Measurements from ENCODE around the gene ZNF804B. TPM values are rescaled to one million over a fixed set of nuclear protein-coding genes. Genes with fewer than 3 reads are reported as not detected.

The ZNF804B gene
- total and polyA plus RNA-seq, 2 of the 4 experiments (the other 2 are of a cell fraction): not detected

DNA sequence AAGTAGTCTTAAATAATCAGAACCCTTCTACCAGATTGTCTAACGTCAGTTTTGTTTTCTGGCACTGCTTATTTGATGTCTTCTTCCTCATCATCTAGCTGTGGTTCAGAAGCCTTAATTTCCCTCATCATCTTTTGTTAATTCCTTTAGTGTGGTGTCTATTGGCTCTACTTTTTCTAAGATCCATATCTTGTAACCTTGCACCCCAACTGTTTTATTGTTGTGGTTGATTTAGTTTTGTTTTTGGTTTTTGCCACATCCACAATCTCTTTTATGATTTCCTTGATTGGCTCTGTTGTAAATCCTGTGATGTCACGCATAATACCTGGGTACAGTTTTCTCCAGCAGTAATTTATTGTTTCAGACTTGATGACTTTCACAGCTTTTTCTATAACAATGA lies 499.6 kb downstream of the ZNF804B start:
- WGBS, 2 experiments (ENCODE audit: extremely low coverage in 2 of 2, insufficient read length in 1 of 2): no CpG with 5 or more reads among the region's 2 CpGs
- H4K8ac ChIP-seq (ENCODE audit: low read depth in 2 of 2, low read length in 2 of 2): no peak overlapping the region
- in situ Hi-C loops (cut with MboI; ENCODE audit: low sequenced_read_pairs) (no loop called here), intact Hi-C loops (cut with micrococcal nuclease) (no loop called here), dilution Hi-C loops (cut with HindIII; ENCODE audit: low sequenced_read_pairs, unreplicated experiment) (no loop called here)
- H2AK9ac ChIP-seq (replicated peaks; ENCODE audit: low read depth, low read length, poor library complexity): no peak overlapping the region
- no peak overlapping the region for H2AFZ ChIP-seq (replicated peaks; ENCODE audit: low read length, poor library complexity)
- H3K27me3 ChIP-seq (ENCODE audit: control insufficient read depth, insufficient read depth, low read length): no peaks in the 10 kb centered on the region
- H3K14ac ChIP-seq (replicated peaks; ENCODE audit: low read depth, low read length): no peak overlapping the region
- no peaks in the 10 kb centered on the region for H3K9me1 ChIP-seq (ENCODE audit: insufficient read depth, low read length)
- peaks cover 1% of the 10 kb centered on the region; the same call in 1 of the 2 replicates for H3K9me3 ChIP-seq (ENCODE audit: control insufficient read depth, insufficient read depth, low read length)
- H2BK20ac ChIP-seq (ENCODE audit: low read depth, low read length): no peak overlapping the region
- no peaks in the 10 kb centered on the region for H4K20me1 ChIP-seq (ENCODE audit: insufficient read depth, low read length)
- no peak overlapping the region for H3K4me3 ChIP-seq (ENCODE audit: insufficient read depth, low read depth, low read length)
- H3K4ac ChIP-seq (ENCODE audit: low read depth, low read length): no peak overlapping the region
- no peak overlapping the region for H2BK15ac ChIP-seq (ENCODE audit: low read depth, low read length)
- no peak overlapping the region for H2BK5ac ChIP-seq (ENCODE audit: low read depth, low read length, poor library complexity, severe bottlenecking)
- H3K27ac ChIP-seq (ENCODE audit: insufficient read depth, low read length): no peak overlapping the region
- no peak for DNase-seq
- TF ChIP-seq, protein P1, sequence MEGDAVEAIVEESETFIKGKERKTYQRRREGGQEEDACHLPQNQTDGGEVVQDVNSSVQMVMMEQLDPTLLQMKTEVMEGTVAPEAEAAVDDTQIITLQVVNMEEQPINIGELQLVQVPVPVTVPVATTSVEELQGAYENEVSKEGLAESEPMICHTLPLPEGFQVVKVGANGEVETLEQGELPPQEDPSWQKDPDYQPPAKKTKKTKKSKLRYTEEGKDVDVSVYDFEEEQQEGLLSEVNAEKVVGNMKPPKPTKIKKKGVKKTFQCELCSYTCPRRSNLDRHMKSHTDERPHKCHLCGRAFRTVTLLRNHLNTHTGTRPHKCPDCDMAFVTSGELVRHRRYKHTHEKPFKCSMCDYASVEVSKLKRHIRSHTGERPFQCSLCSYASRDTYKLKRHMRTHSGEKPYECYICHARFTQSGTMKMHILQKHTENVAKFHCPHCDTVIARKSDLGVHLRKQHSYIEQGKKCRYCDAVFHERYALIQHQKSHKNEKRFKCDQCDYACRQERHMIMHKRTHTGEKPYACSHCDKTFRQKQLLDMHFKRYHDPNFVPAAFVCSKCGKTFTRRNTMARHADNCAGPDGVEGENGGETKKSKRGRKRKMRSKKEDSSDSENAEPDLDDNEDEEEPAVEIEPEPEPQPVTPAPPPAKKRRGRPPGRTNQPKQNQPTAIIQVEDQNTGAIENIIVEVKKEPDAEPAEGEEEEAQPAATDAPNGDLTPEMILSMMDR (conservative IDR thresholded peaks at IDR 0.05; ENCODE audit: low read depth, low read length): no peak
- TF ChIP-seq CHD1 (IDR thresholded peaks at IDR 0.05; ENCODE audit: low read depth, low read length) (no peak), MXI1 (IDR thresholded peaks at IDR 0.05; ENCODE audit: borderline replicate concordance, low read depth, low read length) (no peak)
- TF ChIP-seq, protein P2, sequence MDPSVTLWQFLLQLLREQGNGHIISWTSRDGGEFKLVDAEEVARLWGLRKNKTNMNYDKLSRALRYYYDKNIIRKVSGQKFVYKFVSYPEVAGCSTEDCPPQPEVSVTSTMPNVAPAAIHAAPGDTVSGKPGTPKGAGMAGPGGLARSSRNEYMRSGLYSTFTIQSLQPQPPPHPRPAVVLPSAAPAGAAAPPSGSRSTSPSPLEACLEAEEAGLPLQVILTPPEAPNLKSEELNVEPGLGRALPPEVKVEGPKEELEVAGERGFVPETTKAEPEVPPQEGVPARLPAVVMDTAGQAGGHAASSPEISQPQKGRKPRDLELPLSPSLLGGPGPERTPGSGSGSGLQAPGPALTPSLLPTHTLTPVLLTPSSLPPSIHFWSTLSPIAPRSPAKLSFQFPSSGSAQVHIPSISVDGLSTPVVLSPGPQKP (IDR thresholded peaks at IDR 0.05; ENCODE audit: borderline replicate concordance, low read depth, low read length): no peak
- no peak overlapping the region for H2AK5ac ChIP-seq (ENCODE audit: low read depth, low read length)
- no peak overlapping the region for H4K5ac ChIP-seq (ENCODE audit: low read depth, low read length)
- H2BK120ac ChIP-seq (ENCODE audit: low read depth, low read length): no peak overlapping the region
- H4K91ac ChIP-seq (ENCODE audit: insufficient read depth, low read depth, low read length): no peak overlapping the region
- no peak overlapping the region for H3K9ac ChIP-seq (ENCODE audit: low read depth, low read length)
- no peak overlapping the region for H3K23ac ChIP-seq (ENCODE audit: low read depth, low read length)
- ChIA-PET POLR2A (ENCODE audit: unreplicated experiment) (no interaction called here), CTCF (interaction anchor here (0.6 kb wide), 1 partner anchor 179 kb away, joined by 4 read pairs; no protein-coding TSS in a partner anchor)
- no peak overlapping the region for H3K4me2 ChIP-seq (ENCODE audit: low read depth, low read length)
- H3K56ac ChIP-seq (ENCODE audit: extremely low read depth, insufficient read depth, low read length): no peak overlapping the region
- H3K36me3 ChIP-seq (ENCODE audit: control insufficient read depth, insufficient read depth, low read length): no peaks in the 10 kb centered on the region
- no peaks in the 10 kb centered on the region for H3K79me1 ChIP-seq (ENCODE audit: low read depth in 1 of 2, low read length in 2 of 2)
- H3K18ac ChIP-seq (ENCODE audit: low read depth, low read length): no peak overlapping the region
- BruUV-seq (replicated peaks): no TSS peak
- ATAC-seq (ENCODE audit: low read depth): no peak
- H3K4me1 ChIP-seq (ENCODE audit: control insufficient read depth, insufficient read depth, low read length): no peaks in the 10 kb centered on the region
